HL-60 (cell line): Measurements from ENCODE around the gene NUDT15.
A peak's percentile ranks its signal among the peaks of the same experiment; 100 is the strongest.

Source experiments
- POLR2AphosphoS5 ChIP-seq: IDR thresholded peaks from 2 replicates; pipeline ENCODE4 v1.6.1; 2012; ENCODE audit warnings: low read depth
- SPI1 ChIP-seq: IDR thresholded peaks from 2 replicates; pipeline ENCODE4 v1.6.1; 2012; ENCODE audit warnings: low read depth, mild to moderate bottlenecking, borderline replicate concordance
- TF ChIP-seq, protein P1 (sequence below): IDR thresholded peaks from one replicate; pipeline ENCODE4 v1.5.1; 2011; ENCODE audit warnings: low read length, control low read depth, inconsistent platforms; ENCODE audit not compliant: insufficient read depth
- TF ChIP-seq, protein P2 (sequence below): IDR thresholded peaks from 2 replicates; pipeline ENCODE4 v1.6.1; 2012; ENCODE audit warnings: low read depth; ENCODE audit not compliant: insufficient replicate concordance

DNA sequence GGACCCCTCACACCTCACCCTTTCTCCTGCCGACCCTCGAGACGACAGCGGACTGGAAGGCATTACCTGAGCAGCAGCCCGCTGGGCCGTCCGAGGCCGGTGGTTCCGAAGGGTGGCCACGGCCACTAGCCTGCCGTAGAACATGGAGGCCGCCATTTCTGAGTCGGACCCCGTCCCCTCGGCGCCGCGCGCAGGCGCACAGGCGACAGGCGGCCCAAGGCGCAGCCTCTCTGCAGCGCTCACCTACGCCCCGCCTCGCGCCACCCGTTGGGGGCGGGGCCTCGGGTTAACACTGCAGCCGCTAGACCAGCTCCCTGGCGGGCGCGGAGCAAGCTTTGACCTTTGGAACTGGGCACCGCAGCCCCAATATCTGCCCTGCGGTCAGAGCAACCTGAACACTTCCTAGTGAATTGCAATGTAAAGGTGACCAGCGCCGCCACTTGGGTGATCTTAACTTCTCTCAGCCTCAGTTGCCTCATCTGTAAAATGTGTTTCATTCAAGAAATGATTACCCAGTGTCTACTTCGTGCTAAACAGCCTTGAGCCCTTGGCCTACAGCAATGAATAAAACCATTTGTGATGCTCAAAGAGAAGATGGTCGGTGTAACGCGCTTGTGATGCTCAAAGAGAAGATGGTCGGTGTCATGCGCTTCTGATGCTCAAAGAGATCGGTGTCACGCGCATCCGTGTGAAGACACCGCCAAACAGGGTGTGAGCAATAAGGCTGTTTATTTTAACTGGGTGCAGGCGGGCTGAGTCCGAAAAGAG lies 36.2 kb upstream of the NUDT15 start, which contains the start of gene SUCLA2:
- TF ChIP-seq, protein P1, sequence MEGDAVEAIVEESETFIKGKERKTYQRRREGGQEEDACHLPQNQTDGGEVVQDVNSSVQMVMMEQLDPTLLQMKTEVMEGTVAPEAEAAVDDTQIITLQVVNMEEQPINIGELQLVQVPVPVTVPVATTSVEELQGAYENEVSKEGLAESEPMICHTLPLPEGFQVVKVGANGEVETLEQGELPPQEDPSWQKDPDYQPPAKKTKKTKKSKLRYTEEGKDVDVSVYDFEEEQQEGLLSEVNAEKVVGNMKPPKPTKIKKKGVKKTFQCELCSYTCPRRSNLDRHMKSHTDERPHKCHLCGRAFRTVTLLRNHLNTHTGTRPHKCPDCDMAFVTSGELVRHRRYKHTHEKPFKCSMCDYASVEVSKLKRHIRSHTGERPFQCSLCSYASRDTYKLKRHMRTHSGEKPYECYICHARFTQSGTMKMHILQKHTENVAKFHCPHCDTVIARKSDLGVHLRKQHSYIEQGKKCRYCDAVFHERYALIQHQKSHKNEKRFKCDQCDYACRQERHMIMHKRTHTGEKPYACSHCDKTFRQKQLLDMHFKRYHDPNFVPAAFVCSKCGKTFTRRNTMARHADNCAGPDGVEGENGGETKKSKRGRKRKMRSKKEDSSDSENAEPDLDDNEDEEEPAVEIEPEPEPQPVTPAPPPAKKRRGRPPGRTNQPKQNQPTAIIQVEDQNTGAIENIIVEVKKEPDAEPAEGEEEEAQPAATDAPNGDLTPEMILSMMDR, result no peak
- TF ChIP-seq, protein P2, sequence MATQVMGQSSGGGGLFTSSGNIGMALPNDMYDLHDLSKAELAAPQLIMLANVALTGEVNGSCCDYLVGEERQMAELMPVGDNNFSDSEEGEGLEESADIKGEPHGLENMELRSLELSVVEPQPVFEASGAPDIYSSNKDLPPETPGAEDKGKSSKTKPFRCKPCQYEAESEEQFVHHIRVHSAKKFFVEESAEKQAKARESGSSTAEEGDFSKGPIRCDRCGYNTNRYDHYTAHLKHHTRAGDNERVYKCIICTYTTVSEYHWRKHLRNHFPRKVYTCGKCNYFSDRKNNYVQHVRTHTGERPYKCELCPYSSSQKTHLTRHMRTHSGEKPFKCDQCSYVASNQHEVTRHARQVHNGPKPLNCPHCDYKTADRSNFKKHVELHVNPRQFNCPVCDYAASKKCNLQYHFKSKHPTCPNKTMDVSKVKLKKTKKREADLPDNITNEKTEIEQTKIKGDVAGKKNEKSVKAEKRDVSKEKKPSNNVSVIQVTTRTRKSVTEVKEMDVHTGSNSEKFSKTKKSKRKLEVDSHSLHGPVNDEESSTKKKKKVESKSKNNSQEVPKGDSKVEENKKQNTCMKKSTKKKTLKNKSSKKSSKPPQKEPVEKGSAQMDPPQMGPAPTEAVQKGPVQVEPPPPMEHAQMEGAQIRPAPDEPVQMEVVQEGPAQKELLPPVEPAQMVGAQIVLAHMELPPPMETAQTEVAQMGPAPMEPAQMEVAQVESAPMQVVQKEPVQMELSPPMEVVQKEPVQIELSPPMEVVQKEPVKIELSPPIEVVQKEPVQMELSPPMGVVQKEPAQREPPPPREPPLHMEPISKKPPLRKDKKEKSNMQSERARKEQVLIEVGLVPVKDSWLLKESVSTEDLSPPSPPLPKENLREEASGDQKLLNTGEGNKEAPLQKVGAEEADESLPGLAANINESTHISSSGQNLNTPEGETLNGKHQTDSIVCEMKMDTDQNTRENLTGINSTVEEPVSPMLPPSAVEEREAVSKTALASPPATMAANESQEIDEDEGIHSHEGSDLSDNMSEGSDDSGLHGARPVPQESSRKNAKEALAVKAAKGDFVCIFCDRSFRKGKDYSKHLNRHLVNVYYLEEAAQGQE, result no peak
- TF ChIP-seq POLR2AphosphoS5, result peak; percentile 85
- no peak for TF ChIP-seq SPI1
